COLO668 (cell line): ENCODE results near the gene PTPRE.

Source experiments
- DNase-seq: peaks from one replicate; lab custom pipeline; 2025; ENCODE audit not compliant: unreplicated experiment; lab: John Stamatoyannopoulos, UW

PTPRE gene

DNA sequence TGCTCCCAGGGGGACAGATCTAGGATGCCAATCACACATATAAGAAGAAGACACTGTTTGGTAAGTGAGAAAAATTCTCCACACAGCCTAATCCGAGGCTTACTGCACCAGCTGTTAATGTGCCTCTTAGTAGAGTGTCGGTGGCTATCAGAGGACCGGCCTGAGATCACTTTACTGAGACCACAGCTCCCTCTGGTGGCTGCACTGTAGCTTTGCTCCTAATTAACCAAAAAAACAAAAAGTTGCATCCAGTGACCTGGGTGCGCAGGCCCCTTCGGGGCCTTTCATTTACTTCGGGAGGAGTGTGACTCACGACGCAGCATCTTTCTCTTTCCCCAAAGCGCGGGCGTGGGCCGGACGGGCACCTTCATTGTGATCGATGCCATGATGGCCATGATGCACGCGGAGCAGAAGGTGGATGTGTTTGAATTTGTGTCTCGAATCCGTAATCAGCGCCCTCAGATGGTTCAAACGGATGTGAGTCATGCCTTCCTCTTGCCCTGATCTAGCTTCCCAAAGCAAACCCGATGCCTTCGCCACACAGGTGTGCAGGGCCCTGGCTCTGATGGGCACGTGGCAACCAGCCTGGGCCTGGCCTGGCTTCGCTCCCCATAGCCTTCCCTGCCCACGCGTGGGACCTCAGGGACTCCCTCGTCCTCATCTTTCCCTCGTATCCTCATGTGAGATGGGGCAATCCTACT lies 162.6 kb downstream of the PTPRE start:
- DNase-seq, result peak; percentile 63

DNA sequence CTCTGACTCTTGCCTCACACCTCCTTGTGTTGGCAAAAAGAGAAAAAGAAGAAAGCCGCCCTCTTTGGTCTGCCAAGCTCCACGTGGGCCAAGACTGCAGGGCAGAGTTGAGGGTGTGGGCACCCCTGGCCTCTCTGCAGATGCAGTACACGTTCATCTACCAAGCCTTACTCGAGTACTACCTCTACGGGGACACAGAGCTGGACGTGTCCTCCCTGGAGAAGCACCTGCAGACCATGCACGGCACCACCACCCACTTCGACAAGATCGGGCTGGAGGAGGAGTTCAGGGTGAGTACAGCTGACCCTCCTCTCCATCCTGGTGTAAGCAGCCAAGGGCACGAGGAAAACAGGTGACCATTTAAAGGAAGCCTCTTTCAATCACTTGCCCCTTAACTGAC lies 163.3 kb downstream of the PTPRE start:
- DNase-seq, result no peak

DNA sequence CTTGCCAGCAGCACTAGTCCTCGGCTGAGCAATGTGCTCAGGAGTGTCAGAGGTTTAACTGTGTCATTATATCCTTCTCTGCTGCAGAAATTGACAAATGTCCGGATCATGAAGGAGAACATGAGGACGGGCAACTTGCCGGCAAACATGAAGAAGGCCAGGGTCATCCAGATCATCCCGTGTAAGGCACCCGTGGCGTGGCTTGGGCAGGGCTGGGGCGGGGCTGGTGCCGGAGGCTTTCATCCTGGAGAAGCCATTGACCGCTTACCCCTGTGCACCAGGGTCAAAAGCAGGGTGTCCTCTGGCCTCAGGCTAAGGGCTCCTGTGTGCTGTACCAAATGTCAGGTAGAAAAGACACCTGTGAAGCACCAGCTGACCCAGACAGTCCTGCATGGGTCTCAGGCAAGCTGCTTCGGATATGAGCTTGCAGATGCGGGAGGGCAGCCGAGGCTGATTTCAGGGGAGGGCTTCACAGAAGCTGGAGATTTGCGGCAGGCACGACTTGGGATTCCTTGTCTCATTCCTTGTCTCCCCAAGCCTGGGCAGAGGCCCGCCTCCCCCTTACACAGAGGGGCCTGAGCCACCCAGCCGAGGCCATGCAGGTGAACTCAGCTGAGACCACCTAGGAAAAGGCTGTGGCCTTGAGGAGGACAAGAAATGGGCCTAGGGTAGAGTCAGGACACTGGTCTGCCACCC lies 164.0 kb downstream of the PTPRE start:
- no peak for DNase-seq

DNA sequence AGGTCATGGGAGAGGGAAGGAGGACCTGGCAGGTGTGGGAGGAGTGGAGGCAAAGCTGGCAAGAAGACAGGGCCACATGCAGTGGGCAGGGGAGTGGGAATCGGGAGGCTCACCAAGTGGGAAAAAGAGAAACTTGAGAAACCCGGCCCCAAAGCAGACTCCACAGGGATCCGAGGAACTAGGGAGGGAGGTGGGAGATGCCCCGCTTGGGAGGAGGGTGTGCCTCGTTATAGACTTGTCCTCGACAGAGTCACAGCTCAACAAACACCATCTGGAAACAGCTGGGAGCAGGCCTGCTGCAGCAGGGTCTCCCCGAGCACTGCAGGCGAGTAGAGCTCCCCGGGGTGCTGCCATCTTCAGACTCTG lies 164.5 kb downstream of the PTPRE start:
- no peak for DNase-seq

DNA sequence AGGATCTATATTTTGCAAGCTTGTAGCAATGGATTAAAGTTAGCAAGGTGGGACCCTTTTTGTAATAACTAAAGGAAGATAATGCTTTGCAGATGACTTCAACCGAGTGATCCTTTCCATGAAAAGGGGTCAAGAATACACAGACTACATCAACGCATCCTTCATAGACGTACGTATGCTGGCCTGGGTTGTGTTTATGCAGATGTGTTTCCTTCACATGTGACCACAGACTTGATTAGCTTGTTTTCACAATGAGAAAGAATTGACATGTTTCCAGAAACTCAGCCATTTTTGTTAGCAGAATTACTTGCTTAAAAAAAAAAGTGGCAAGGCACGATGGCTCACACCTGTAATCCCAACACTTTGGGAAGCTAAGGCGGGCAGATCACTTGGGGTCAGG lies 165.1 kb downstream of the PTPRE start:
- no peak for DNase-seq

DNA sequence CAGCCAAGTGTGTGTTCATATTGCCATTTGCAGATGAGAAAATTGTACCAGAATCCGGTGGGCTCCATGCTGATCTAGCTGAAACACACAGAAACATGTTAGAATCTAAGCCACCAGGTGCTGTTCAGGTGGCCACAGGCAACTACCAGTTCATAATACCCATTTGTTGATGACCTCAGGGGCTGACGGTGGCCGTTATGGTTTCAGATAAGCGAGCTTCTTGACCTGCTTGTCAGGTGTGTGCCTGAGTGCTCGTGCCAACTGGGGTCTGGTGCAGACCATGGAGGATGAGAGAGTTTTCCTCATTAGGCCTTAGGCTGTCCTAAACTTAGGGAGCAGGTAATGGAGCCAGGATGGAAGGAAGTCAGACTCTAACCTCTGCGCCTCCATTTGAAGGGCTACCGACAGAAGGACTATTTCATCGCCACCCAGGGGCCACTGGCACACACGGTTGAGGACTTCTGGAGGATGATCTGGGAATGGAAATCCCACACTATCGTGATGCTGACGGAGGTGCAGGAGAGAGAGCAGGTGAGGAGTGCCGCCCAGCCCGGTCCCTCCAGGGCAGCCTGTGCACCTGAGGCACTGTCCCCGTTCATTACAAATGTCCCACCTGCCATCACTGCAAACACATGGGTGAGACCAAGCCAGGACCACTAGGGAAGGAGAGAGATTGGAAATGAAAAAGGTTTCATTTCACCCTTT lies 166.2 kb downstream of the PTPRE start:
- DNase-seq, result no peak

DNA sequence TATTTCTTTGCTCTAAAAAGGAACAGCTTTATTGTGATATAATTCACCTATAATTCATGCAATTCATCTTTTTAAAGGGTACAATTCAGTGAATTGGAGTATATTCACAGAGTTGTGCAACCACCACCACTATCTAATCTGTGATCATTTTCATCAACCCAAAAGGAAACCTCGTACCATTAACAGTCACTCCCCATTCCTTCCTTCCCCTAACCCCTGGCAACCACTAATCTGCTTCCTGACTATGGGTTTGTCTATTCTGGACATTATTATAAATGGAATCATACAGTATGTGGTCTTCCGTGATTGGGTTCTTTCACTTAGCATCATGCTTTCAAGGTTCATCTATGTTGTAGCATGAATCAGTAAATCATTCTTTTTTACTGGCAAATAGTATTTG lies 167.0 kb downstream of the PTPRE start:
- DNase-seq, result no peak

DNA sequence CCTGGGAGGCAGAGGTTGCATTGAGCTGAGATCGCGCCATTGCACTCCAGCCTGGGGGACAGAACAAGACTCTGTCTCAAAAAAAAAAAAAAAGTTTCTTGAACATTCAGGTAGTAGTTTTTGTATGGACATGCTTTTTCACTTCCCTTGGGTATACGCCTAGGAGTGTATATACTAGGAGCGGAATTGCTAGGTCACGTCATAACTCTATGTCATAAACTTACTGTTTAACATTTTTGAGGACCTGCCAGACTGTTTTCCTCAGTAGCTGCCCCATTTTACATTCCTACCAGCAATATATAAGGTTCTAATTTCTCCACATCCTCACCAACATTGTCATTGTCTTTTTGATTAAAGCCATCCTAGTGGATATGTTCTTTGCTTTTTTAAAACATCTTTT lies 167.7 kb downstream of the PTPRE start:
- DNase-seq, result no peak

DNA sequence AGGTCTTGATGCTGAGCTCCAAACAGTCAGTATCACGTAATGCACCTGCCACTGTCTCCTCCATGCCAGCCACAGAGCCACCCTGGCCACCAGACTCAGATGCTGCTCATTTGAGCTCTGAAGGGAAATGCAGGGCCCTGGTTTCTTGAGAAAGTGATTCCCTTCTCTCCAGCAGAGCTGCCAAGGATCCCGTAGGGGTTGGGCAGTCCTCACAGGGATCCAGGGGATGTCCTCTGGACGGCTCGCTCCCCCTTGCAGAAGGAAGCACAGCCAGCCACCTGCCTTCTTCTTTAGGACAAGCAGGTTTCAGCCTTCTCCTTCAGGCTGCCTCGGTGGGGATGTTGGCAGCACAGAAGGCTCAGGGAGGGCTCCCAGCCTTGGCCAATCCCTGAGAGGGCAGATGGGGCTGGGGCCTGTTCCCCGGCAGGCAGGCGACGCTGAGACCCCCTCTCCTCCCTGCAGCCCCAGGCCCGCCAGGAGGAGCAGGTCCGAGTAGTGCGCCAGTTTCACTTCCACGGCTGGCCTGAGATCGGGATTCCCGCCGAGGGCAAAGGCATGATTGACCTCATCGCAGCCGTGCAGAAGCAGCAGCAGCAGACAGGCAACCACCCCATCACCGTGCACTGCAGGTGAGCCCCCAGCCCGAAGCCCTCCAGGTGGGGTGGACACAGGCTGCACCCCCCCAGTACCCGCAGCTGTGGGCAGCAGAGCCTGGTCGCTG lies 170.4 kb downstream of the PTPRE start:
- no peak for DNase-seq

DNA sequence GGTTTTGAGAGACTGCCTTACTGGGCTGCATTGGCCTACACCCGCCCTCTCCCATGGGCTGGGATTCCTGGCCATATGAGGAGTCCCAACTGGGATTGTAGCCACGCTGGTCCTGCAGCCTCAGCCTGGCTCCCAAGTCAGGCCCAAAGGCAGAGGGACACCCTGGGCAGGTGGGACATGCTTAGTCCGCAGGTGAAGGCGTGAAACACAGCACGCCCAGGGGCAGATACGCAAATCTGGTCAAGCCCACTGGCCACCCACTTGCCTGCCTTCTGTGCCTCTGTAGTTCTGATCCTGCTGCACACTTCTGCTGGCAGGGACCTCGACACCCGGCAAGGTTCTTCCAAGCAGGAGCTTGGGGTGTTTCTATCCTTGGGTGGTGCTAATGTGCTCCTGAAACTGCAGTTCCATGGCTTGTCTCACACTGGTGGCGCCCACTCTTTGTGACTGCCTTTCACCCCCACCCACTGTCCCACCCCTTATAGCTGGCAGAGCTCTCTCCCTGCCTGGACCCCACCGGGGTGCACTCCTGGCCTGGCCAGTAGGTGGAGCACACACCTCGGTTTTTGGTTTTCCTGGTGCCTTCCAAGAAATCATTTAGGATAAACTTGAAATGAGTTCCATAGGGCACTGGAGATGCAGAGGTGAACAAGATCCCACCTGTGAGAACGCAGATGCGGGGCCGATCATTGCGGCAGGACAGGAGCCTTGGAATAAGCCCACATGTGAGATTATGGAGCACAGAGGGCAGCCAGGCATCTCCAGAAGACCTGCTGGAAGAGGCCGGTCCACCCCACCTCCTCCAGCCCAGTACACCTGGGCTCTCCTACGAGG lies 171.4 kb downstream of the PTPRE start:
- DNase-seq, result peak; percentile 7

DNA sequence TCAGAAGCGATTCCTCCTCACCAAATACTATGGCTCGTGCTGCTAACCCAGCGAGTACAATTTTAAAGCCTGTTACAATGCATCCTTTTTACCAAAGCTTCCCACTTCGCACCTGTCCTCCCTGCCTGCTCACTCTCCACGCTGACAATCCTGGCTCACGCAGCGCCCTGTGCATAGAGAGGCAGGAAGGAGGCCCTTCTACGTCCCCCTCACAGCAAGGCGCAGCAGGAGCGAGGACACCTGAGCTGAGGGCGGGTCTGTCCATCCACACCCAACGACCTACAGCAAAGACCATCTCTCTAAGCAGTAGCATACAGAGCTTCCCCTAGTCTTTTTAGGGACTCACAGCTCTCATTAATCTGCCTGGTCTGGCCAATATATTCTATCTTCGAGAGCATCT lies 173.3 kb downstream of the PTPRE start:
- no peak for DNase-seq

DNA sequence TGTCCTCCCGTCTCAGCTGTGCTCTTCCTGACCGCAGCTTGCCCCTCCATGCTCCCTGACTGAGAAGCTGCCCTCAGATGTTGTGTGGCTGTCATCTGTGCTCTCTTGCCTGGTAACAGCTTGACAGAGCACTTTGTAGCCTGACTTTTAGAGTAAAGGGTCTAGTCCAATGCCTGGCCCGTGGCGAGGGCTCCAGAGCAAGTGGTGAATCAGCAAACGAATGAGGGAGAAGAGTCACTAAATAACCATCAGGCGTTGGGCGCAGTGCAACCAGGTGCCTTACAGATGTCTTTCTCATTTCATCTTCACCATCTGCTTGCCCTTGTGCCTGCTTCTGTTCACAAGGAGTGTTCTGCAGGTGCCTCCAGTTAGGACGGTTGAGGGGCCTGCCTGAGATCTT lies 173.7 kb downstream of the PTPRE start:
- no peak for DNase-seq

DNA sequence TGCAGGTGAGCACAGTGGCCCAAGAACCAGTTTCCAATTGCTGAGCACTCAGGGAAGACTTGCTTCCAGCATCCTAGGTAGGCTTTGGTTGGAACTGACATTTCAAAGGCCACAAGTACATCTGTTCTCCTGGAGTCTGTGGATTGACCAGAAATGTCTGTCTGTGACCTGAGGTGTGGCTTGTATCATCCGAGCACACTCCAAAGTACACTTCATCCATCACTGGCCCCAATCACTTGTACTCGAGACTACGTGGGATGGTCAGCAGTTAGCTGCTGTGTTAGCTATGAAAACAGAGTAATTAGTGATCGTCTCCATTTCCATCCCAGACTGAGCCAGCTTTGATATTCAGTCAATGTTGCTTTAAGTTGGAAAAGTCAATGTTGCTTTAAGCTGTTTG lies 174.3 kb downstream of the PTPRE start:
- DNase-seq, result no peak

DNA sequence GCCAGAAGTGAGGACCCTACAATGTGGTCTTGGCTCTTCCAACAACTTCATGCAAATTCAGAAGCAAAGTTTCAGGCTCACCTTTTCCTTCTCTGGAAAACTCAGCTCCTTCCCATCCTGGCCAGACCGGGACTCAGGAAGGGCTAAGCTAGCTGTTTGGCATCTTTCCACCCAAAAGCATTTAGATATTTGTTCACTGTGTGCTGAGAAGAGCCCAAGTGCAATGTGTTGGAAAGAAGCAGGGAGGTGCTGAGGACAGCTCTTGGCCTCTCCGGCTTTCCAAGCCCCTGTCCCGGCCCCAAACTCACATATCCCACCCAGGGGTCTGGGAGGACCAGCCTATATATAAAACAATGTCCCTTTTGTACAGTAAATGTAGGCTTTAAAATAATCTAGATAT lies 174.8 kb downstream of the PTPRE start:
- DNase-seq, result no peak

DNA sequence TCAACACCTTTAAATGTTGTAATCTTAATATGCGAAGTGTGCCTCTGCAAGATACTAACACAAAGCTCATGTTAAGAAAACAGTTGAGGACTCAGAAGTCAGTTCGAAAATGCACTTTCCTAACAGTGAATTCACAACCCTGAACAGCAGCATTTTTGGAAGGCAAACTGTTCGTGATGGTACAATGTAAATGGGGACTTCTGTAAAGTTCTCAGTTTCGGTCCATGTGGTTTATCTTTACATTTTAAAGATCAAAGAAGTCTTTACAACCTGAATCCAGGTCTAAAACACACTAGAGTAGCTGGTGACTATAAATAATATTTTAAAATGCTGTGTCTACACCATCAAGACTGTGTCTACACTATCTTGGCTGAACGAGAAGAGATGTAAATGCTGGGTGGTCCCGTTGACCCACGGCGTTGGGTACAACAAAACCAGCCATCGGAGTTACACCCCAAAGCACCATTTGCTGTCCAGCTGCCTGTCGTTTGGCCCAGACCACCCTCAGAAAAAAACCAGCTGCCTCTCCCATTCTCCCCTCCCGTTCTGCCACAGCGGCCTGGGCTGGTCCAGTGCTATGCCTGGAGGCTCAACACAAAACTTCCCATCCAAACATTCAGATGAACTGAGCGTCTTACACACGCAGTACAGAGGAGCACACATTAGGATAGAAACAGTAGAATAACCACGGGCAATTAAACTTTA lies 176.4 kb downstream of the PTPRE start:
- no peak for DNase-seq

DNA sequence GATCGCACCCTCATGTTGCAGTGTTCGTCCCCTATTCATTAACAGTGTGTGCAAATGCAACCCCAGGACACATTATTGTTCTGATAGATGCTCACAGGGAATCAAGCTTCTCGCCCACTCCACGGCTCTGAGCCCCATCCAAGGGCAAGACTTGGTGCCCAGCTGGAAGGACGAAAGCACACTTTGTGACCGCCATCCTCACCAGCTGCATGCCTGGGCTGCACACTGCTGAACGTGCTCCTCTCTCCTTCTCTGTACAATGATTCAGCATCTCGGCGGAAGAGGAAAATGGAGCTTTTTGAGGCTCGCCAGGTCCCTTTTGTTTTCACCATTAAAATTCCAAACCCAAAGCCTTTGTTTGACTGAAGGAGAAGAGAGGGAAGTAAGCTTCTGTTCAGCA lies 177.5 kb downstream of the PTPRE start:
- DNase-seq, result no peak

DNA sequence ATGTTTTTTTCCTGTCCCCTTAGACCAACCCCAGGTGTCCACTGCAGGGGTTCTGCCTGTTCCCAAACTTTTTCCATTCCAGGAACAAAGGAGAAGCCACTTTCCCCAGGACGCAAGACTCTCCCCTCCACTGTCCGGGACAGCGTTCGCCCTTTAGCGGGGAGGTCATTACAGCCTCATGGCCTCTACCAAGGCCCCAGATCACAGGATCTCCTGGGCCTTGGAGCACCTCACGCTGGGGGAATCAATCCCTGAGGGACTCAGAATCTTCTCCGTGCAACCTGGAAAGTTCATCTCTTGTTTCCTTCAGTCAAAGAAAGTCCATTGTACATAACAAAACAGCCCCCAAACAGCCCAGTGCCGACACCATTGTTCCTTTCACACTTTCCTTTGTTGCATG lies 178.1 kb downstream of the PTPRE start:
- DNase-seq, result no peak

DNA sequence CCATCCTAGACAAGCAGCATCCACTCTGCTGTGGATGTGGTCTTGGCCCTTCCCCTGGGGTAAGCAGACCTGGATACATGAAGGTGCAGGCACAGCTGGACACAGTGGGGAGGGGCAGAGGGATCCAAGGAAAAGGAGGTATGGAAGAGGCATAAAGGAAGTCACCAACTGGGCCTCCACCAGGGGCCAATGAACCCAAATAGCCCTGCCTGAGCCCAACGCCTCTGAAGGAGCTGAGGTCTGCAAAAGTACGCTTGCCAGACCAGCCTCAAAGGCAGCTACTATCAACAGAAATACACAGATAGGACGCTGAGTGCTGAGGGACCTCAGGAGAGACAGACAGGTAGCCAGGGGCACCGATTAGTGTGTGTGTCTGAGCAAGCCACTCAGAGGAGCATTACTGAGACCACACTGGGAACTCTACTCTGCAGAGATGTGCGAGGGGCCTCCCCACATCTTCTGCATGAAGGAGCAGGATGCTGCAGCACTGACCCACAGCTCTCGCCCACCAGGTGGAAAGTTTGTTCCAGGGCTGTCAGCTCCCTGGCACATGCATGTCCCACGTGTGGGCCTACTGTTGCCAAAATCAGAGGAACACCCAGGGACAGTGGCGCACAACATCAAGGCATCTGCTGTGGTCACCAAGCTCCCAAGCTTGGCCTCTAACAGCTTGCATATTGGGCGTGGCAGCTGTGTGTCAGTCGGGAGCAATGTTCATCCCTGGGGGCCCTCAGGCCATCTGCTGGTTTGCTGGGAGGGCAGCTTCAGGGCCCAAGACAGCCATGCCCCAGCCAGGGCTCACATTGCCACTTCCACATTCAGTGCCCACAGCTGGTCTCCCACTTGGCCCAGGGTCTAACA lies 179.3 kb downstream of the PTPRE start:
- DNase-seq, result no peak

DNA sequence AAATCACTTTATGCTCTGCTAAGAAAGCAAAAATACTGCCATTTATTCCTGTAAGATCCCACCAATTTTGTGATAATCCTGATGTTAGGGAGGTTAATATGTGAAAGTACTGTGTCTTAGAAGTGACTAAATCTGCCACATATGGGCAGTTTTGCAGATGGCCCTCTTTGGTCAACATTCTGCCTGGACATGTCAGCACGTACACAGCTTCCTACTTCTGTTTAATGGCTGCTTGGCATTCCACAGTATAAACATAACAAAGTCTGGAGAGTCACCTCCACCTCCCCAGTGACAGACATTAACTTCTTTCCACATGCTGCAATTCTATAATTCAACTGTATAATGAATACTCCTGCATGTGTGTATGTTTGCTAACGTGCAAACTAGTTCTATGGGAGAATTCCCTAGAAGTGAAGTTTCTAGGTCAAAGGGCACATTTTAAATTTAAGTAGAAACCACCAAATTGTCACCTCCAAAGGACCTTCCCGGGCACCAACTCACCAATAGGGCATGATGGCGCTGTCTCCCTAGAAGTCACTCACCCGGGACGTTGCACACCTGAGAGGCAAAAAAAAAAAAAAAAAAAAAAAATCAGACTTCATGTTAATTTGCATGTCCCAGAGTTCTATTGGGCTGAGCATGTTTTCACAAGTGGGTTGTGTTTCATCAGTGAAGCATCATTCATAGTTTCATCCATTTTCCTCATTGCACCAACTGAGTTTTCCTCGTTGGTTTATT lies 180.4 kb downstream of the PTPRE start:
- no peak for DNase-seq
